ENCODE data around the gene ADAM8.

GRCh38 chr10:133276435-133277201 is at the start of gene ADAM8:
- TF ChIP-seq JUN (IDR thresholded peaks at IDR 0.05; ENCODE audit: low read depth, low read length) (no peak), TAF1 (IDR thresholded peaks at IDR 0.05; ENCODE audit: low read depth, low read length) (no peak)
